PC-3 (cell line): ENCODE results near the gene ABCC2. TPM values are rescaled to one million over a fixed set of nuclear protein-coding genes. Genes with fewer than 3 reads are reported as not detected.

Experiments
- ATAC-seq: fragments of 200-7000 bp; cut with Tn5 transposase; 2 replicates; pipeline ENCODE4 v1.9.1; 2020; ENCODE audit warnings: mild to moderate bottlenecking, moderate library complexity
- BruUV-seq: library from RNA; stranded (reverse); fragments of 400-500 nt; replicated peaks from 2 replicates; lab custom pipeline; 2021; lab: Mats Ljungman, UMichigan
- CTCF ChIA-PET: fragments of 300-600 bp; sonication (Branson Sonifier 250); formaldehyde crosslinking; loops from one replicate; lab custom pipeline; 2022; ENCODE audit warnings: antibody characterized with exemption; lab: Charles Lee
- POLR2A ChIA-PET: fragments of 300-600 bp; sonication (Branson Sonifier 250); formaldehyde crosslinking; loops from one replicate; lab custom pipeline; 2022; ENCODE audit warnings: antibody characterized with exemption; ENCODE audit not compliant: unreplicated experiment; lab: Charles Lee
- DNase-seq: peaks from one replicate; pipeline ENCODE4 v3.0.0-alpha.2; 2015
- H2AFZ ChIP-seq: fragments of 300-600 bp; sonication (generic); 2 replicates; pipeline ENCODE4 v1.6.0; 2016; ENCODE audit warnings: antibody characterized with exemption, low read length
- H3F3A ChIP-seq: fragments of 300-600 bp; sonication (generic); one replicate; pipeline ENCODE4 v1.6.0; 2017; ENCODE audit warnings: antibody characterized with exemption, low read length, control low read depth, mild to moderate bottlenecking; ENCODE audit not compliant: unreplicated experiment
- H3K27ac ChIP-seq: fragments of 300-600 bp; sonication (generic); 2 replicates; pipeline ENCODE4 v1.5.1; 2016; ENCODE audit warnings: mild to moderate bottlenecking, low read length
- H3K27me3 ChIP-seq: fragments of 300-600 bp; sonication (generic); 2 replicates; pipeline ENCODE4 v1.6.1; 2016; ENCODE audit warnings: low read length, mixed read lengths
- H3K36me3 ChIP-seq: fragments of 300-600 bp; sonication (generic); 2 replicates; pipeline ENCODE4 v1.6.1; 2016; ENCODE audit warnings: low read depth, mixed run types, low read length, mixed read lengths
- H3K4me1 ChIP-seq: fragments of 300-600 bp; sonication (generic); 2 replicates; pipeline ENCODE4 v1.5.1; 2016; ENCODE audit warnings: low read length; ENCODE audit not compliant: insufficient read depth
- H3K4me2 ChIP-seq: fragments of 300-600 bp; sonication (generic); 2 replicates; pipeline ENCODE4 v1.6.0; 2016; ENCODE audit warnings: low read length
- H3K4me3 ChIP-seq: fragments of 300-600 bp; sonication (generic); 2 replicates; pipeline ENCODE4 v1.5.1; 2016; ENCODE audit warnings: mild to moderate bottlenecking, low read length, mixed read lengths
- H3K79me2 ChIP-seq: fragments of 300-600 bp; sonication (generic); 2 replicates; pipeline ENCODE4 v1.6.1; 2017; ENCODE audit warnings: low read length, mixed read lengths
- H3K9ac ChIP-seq: fragments of 300-600 bp; sonication (generic); 2 replicates; pipeline ENCODE4 v1.6.0; 2016; ENCODE audit warnings: mild to moderate bottlenecking, low read length
- H3K9me2 ChIP-seq: fragments of 300-600 bp; sonication (generic); replicated peaks from 2 replicates; pipeline ENCODE4 v1.6.1; 2016; ENCODE audit warnings: mixed run types, low read length, mixed read lengths
- H3K9me3 ChIP-seq: fragments of 300-600 bp; sonication (generic); 2 replicates; pipeline ENCODE4 v1.6.1; 2016; ENCODE audit warnings: low read length, mixed read lengths
- H4K20me1 ChIP-seq: fragments of 300-600 bp; sonication (generic); 2 replicates; pipeline ENCODE4 v1.6.1; 2016; ENCODE audit warnings: low read length, mixed read lengths
- CTCF ChIP-seq: fragments of 300-600 bp; sonication (generic); conservative IDR thresholded peaks from 2 replicates; pipeline ENCODE4 v1.5.1; 2017; ENCODE audit warnings: antibody characterized with exemption, low read depth, mild to moderate bottlenecking, low read length
- EZH2 ChIP-seq: fragments of 300-600 bp; sonication (generic); IDR thresholded peaks from one replicate; pipeline ENCODE4 v1.6.1; 2017; ENCODE audit warnings: antibody characterized with exemption, mild to moderate bottlenecking, low read length; ENCODE audit not compliant: unreplicated experiment
- EZH2phosphoT487 ChIP-seq: fragments of 300-600 bp; sonication (generic); IDR thresholded peaks from 2 replicates; pipeline ENCODE4 v1.6.1; 2018; ENCODE audit warnings: mild to moderate bottlenecking, antibody characterized with exemption, low read length, borderline replicate concordance
- intact Hi-C: fragments of 100-400 bp; cut with micrococcal nuclease; formaldehyde crosslinking; loops from 2 replicates; pipeline ENCODE4 v1.9.0; 2023
- total RNA-seq: library from RNA; depleted of rRNA; stranded (reverse); fragments of >200 nt; gene quantifications from 2 replicates; pipeline ENCODE4 v1.2.3, GENCODE V29; 2014

The ABCC2 gene
- total RNA-seq, 1 experiment from 2014 or later, result 2.4 TPM

- Histone ChIP-seq H3K9ac (no peak overlapping the region), H3F3A (no peaks in the 10 kb centered on the region), H2AFZ (no peak overlapping the region), H3K9me2 (no peaks in the 10 kb centered on the region), H3K27me3 (no peaks in the 10 kb centered on the region), H3K79me2 (no peaks in the 10 kb centered on the region), H3K27ac (no peak overlapping the region), H4K20me1 (no peaks in the 10 kb centered on the region), H3K36me3 (no peaks in the 10 kb centered on the region), H3K4me3 (no peak overlapping the region), H3K4me2 (no peak overlapping the region), H3K4me1 (peaks cover 14% of the 10 kb centered on the region), H3K9me3 (no peaks in the 10 kb centered on the region)
- POLR2A ChIA-PET, result no interaction called here
- no TSS peak for BruUV-seq
- CTCF ChIA-PET, result no interaction called here
- TF ChIP-seq EZH2 (no peak), CTCF (no peak), EZH2phosphoT487 (no peak)
- DNase-seq, result no peak
- intact Hi-C loops, result loop anchor here (5.0 kb wide), 2 partner anchors 55 to 100 kb away; partner anchors contain the start of genes COX15 and CUTC
- no peak for ATAC-seq
Observed at GRCh38 chr10:99832439-99832838, 50.0 kb downstream of the ABCC2 start.

GRCh38 chr10:99834410-99834809 is 52.0 kb downstream of the ABCC2 start:
- no peaks in the 10 kb centered on the region for H3F3A ChIP-seq
- intact Hi-C loops, result loop anchor here (5.0 kb wide), 2 partner anchors 57 to 102 kb away; partner anchors contain the start of genes COX15 and CUTC
- no peaks in the 10 kb centered on the region for H3K9me3 ChIP-seq
- peak overlapping the region; percentile 79 for H3K27ac ChIP-seq
- H3K27me3 ChIP-seq, result no peaks in the 10 kb centered on the region
- no TSS peak for BruUV-seq
- H3K79me2 ChIP-seq, result no peaks in the 10 kb centered on the region
- TF ChIP-seq CTCF (no peak), EZH2phosphoT487 (no peak), EZH2 (no peak)
- CTCF ChIA-PET, result no interaction called here
- POLR2A ChIA-PET, result interaction anchor here (0.7 kb wide), 1 partner anchor 82 kb away, joined by 3 read pairs; no protein-coding TSS in a partner anchor
- no peaks in the 10 kb centered on the region for H3K36me3 ChIP-seq
- H2AFZ ChIP-seq, result peak overlapping the region; percentile 44; the same call in 1 of the 2 replicates
- H3K9me2 ChIP-seq, result no peaks in the 10 kb centered on the region
- peaks cover 14% of the 10 kb centered on the region for H3K4me1 ChIP-seq
- H3K9ac ChIP-seq, result peak overlapping the region; percentile 36; the same call in 1 of the 2 replicates
- H4K20me1 ChIP-seq, result no peaks in the 10 kb centered on the region
- 0 out of 2 replicates have a peak overlapping the region, but pooled peaks have one; percentile 24 for H3K4me2 ChIP-seq
- peak; percentile 88 for DNase-seq
- ATAC-seq, result peak; percentile 100
- H3K4me3 ChIP-seq, result no peak overlapping the region

GRCh38 chr10:99835947-99836346 is 53.5 kb downstream of the ABCC2 start:
- no peaks in the 10 kb centered on the region for H4K20me1 ChIP-seq
- no peaks in the 10 kb centered on the region for H3K9me2 ChIP-seq
- H3K4me1 ChIP-seq, result peaks cover 14% of the 10 kb centered on the region
- CTCF ChIA-PET, result interaction anchor here (0.6 kb wide), 1 partner anchor 10 kb away, joined by 3 read pairs; no protein-coding TSS in a partner anchor
- POLR2A ChIA-PET, result no interaction called here
- no peaks in the 10 kb centered on the region for H3K27me3 ChIP-seq
- no peak overlapping the region for H2AFZ ChIP-seq
- BruUV-seq, result no TSS peak
- no peak overlapping the region for H3K27ac ChIP-seq
- H3K36me3 ChIP-seq, result no peaks in the 10 kb centered on the region
- ATAC-seq, result no peak
- H3K9me3 ChIP-seq, result no peaks in the 10 kb centered on the region
- H3K79me2 ChIP-seq, result no peaks in the 10 kb centered on the region
- no peak for DNase-seq
- no peak overlapping the region for H3K4me2 ChIP-seq
- no peak overlapping the region for H3K4me3 ChIP-seq
- intact Hi-C loops, result no loop called here
- H3K9ac ChIP-seq, result no peak overlapping the region
- TF ChIP-seq EZH2 (no peak), CTCF (no peak), EZH2phosphoT487 (no peak)
- no peaks in the 10 kb centered on the region for H3F3A ChIP-seq
